T1000 (cell line): Measurements from ENCODE around the gene UBE2E2.
"Not testable (repeated sequence)": the region's sequence is repeated elsewhere in the genome, so short reads cannot be mapped to it uniquely, and the experiment has no call there.

Source experiments
- DNase-seq: peaks from one replicate; lab custom pipeline; 2025; ENCODE audit warnings: mixed read lengths; lab: John Stamatoyannopoulos, UW

Gene UBE2E2

GRCh38 chr3:23329471-23330105, 126.5 kb downstream of the UBE2E2 start:
- DNase-seq, result no peak

DNA sequence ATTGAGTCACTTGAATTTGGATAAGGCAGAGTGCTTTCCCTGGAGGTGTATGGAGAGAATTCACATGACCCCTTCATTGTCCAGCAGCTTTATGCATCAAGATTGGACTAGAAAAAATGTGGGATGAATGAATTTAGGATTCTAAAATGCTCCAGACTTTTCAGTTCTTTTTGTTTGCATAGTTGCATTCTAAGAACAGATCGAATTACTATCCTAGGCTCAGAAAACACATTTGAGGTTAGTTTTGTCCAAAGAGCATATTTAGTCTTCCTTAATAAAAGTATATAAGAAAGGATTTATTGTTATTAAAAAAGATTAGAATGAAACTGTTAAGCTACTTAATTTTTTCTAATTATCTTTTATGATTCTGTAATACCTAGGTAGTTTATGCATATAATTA, 127.4 kb downstream of the UBE2E2 start:
- DNase-seq, result no peak

- no peak for DNase-seq
Observed at GRCh38 chr3:23331141-23331935, 128.2 kb downstream of the UBE2E2 start.

DNA sequence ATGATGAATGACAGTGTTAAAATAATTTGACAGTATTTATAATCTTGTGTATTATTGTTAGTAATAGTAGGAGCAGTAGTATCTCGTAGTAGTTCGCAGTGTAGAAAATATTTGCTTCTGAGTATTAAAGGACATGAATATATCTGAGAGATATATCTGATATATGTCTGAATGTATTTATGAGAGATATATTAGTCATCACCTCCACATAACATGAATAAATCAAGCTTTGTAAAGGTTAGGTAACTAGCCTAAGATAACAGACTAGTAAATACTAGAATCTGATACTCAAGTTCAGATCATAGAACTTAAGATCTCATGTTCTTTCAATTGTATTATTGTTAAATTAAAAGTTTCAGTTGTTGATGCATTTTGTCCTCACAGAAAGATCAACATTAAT, 130.5 kb downstream of the UBE2E2 start:
- no peak for DNase-seq

DNA sequence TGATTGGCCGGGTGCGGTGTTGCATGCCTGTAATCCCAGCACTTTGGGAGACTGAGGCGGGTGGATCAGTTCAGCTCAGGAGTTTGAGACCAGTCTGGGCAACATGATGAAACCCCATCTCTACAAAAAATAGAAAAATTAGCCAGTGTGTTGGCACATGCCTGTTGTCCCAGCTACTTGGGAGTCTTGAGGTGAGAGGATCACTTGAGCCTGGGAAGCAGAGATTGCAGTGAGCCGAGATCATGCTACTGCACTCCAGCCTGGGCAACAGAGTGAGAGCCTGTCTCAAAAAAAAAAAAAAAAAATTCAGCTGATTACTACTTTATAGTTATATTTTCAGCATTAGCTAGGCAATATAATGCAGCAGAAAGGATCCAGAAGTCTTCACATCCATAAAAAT, 133.7 kb downstream of the UBE2E2 start:
- DNase-seq, result not testable (repeated sequence)

DNA sequence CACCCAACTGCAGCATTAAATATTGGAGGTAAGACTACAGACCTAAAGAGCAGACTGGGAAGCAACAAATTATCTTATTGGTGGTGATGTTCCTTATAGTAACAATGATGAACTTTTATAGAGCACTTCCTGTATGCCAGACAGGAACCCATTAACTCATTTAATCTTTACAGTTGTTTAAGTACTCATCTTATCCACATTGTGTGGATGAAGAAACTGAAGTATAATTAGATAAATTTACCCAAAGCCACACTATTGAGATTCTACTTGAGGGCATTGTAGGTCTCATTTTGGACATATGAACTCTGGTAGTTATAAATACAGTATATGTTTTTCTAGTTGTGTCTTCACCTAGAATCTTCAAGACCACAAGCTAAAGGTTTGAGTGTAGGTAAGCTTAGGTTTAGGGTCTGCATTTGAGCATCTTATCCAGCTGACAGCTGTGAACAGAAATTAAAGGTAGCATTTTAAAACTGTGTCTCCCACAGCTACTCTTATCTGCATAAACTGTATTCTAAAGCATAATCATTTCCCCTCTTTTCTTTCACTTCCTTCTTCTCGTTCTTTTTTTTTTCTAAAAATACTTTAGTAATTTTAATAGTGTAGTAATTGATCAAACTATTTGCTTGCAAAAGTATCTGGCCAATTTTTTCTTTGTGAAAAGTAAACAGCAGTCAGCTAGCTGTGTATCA, 138.2 kb downstream of the UBE2E2 start:
- no peak for DNase-seq

GRCh38 chr3:23342343-23342742, 139.2 kb downstream of the UBE2E2 start:
- DNase-seq, result no peak

DNA sequence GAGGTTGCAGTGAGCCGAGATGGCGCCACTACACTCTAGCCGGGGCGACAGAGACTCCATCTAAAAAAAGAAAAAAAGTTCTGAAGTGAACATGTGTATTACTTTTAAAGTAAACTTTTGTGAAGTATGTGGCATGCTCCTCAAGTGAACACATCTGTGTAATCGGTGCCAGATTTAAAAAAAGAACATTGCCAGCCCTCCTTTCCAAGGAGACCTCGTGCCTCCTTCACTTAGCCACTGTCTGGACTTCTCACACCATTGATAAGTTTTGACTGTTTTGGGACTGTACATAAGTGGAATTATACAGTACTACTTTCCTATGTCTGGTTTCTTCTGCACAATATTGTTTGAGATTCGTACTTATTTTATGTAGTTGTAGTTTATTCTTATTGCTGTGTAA, 140.4 kb downstream of the UBE2E2 start:
- no peak for DNase-seq

DNA sequence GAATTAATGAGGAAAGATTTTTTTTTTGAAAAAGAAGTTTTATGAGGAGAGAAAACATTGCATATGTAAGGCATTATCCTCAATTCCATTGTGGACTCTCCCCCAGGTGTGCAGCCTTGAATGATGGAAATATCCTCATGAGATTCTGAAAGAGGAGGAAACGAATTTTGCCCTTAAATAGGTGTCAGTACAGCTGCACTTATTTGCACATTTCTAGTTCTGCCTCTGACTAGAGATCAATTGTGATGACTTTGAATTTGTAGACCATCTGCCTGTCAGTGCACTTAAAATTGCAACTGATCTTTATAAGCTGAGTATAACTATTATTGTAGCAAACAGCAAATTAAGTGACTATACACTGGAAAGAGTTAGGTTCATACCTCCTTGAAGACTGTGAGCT, 141.8 kb downstream of the UBE2E2 start:
- no peak for DNase-seq

DNA sequence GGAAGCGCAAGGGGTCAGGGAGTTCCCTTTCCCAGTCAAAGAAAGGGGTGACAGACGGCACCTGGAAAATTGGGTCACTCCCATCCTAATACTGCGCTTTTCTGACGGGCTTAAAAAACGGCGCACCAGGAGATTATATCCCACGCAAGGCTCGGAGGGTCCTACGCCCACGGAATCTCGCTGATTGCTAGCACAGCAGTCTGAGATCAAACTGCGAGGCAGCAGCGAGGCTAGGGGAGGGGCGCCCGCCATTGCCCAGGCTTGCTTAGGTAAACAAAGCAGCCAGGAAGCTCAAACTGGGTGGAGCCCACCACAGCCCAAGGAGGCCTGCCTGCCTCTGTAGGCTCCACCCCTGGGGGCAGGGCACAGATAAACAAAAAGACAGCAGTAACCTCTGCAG, 146.3 kb downstream of the UBE2E2 start:
- DNase-seq, result not testable (repeated sequence)

- no peak for DNase-seq
Observed at GRCh38 chr3:23356169-23356568, 153.0 kb downstream of the UBE2E2 start.

DNA sequence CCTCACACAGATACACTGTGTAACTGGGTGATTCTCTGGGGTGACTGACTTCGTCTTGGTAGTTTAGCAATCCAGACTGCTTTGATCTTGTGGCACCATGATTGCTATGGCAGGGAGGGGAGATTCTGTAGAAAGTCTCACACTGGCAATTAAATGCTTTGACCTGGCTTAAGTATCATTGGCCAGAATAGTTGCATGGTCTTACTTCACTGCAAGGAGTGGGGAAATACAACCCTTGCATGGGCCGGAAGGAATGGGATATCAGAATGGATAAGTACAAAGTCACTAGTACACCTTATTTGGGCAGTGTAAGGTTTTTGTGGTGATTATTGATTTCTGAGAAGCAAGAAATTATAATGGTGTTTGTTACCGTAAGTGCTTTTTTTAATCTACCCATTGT, 153.8 kb downstream of the UBE2E2 start:
- DNase-seq, result no peak

- DNase-seq, result no peak
Observed at GRCh38 chr3:23359116-23359515, 156.0 kb downstream of the UBE2E2 start.

- no peak for DNase-seq
Observed at GRCh38 chr3:23365066-23365465, 161.9 kb downstream of the UBE2E2 start.

DNA sequence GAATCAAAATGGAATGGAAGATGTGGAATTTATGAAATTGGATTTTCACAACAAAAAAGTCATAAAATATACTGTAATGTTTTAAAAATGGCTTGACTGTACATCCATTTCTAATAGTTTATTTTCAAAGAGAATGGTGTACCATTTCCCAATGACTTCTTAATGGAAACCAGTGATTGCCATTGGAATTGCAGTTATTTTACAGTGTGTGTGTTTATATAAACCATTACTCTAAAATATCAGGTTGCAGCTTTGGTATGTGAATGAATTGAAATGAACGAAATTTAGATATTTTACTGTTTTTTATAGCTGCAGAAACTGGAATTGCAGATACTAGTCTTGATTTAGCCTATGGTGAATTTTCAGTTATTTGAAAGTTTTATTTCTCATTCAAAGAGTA, 165.6 kb downstream of the UBE2E2 start:
- no peak for DNase-seq

- DNase-seq, result no peak
Observed at GRCh38 chr3:23372285-23372684, 169.2 kb downstream of the UBE2E2 start.

- DNase-seq, result no peak
Observed at GRCh38 chr3:23376516-23377248, 173.6 kb downstream of the UBE2E2 start.

DNA sequence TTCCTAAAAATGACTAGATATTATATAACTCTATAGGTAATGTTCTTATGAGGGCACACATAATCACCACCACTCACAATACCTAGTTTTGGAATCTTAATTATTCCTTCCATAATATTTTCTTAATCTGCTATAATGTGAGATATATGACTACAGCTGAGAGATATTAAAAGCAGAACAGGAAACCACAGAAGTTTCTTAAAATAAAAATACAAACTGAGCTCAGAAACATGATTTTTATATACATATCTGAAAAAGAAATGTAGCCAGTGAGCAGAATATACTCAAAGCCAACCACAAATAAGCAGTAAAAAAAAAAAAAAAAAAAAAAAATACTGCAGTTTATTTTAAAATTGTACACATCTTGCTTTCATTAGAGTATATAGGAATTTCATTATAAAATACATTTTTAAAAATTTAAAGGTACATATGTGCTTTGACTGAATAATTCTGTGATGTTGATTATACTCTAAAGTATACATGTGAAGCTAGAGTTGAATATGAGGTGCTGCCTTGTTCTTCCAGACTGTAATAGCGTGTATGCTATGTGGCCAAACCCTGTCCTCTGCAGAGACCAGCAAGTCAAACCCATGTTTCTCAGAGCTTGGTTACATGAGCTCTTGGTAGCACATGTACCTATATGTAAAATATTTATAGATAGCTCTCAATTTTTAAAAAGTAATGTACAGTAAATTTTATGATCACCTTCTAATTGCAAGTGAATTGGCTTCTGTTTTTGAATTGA, 175.0 kb downstream of the UBE2E2 start:
- no peak for DNase-seq

DNA sequence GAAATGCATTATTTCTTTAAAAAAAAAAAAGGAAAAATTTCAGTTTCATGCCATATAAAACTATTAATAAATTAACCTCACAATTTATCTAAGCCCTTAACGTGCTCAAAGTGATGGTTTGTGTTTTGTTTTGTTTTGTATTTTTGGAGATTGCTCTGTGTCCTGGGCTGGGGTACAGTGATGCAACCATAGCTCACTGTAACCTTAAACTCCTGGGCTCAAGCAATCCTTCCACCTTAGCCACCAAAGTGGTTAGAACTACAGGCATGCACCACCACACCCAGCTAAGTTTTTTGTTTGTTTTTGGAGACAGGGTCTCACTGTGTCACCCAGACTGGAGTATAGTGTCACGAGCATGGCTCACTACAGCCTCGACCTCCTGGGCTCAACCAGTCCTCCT, 180.7 kb downstream of the UBE2E2 start:
- no peak for DNase-seq

DNA sequence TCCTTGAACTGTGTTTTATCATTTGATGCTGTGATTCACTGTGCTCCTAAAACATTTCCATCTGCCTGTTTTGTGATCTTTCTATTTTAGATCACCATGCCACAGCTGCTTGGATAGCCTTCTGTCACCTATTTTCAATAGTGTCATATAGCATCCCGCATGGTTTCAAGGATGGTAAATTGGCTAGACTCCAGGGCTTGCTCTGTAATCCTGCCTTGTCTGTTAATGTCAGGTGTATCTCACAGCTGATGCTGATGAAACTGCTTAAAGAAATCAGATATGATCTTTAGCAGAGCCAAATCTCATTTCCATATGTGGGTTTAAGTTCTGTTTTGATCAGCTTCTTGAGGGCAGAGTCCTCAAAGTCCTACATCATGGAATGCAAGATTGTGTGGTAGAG, 182.2 kb downstream of the UBE2E2 start:
- DNase-seq, result no peak

DNA sequence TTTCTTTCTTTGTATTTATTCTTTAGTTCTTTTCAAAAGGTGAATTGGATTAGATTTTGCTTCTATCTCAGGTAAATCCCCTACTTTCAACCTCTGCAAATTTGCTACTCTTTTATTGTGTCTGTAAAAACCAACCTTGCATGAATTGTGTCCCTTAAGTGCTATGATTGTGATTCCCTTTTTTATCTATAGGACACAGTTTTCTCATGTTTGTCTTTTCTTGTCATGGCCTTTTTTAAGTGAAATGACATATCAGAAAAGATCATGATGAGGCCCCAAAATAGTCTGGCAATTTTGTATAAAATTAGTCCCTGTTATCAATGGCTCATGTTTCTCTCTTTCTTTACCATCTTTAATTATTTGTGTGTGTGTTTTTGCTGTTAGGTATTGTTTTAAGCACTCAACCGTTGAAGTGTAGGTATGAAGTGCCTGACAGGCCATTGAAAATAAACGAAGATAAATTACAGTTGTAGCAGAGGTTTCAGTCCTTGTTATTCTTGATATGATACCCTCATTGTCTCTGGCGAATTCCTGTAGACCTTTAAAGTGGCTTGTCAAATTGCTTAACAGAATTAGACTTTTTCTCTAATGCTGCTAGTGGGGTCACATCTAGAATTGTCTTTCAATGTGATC, 184.3 kb downstream of the UBE2E2 start:
- DNase-seq, result no peak
